H1 (cell line): ENCODE results near the gene DNAJB6. TPM values are rescaled to one million over a fixed set of nuclear protein-coding genes. Genes with fewer than 3 reads are reported as not detected.

Experiments
- CTCF ChIA-PET: fragments of 300-600 bp; sonication (Branson Sonifier 250); formaldehyde crosslinking; loops from one replicate; lab custom pipeline; 2021; ENCODE audit not compliant: partially characterized antibody; lab: Charles Lee
- POLR2A ChIA-PET: fragments of 300-600 bp; sonication (Branson Sonifier 250); formaldehyde crosslinking; loops from one replicate; lab custom pipeline; 2021; ENCODE audit warnings: inconsistent platforms; ENCODE audit not compliant: partially characterized antibody; lab: Charles Lee
- DNase-seq, 2 experiments: peaks; one replicate each; pipeline versions ENCODE4 v3.0.0 to v3.0.0-alpha.2; 2010 to 2022; ENCODE audit warnings: low spot score in 2 of 2, low read depth in 1 of 2, mixed read lengths in 1 of 2
- FAIRE-seq: peaks from 2 replicates; lab custom pipeline; 2011; peaks lifted over from hg19 to GRCh38; lab: Jason Lieb, UNC
- H2AFZ ChIP-seq: 2 replicates; pipeline ENCODE4 v1.8.1; 2012; ENCODE audit warnings: low read length, inconsistent platforms
- H2AK5ac ChIP-seq: 2 replicates; pipeline ENCODE4 v1.6.1; 2013; ENCODE audit warnings: low read depth, low read length
- H2BK120ac ChIP-seq: replicated peaks from 2 replicates; pipeline ENCODE3; 2013; ENCODE audit warnings: low read depth, low read length, inconsistent platforms
- H2BK12ac ChIP-seq: 2 replicates; pipeline ENCODE4 v1.6.1; 2013; ENCODE audit warnings: low read depth, low read length
- H2BK15ac ChIP-seq: 2 replicates; pipeline ENCODE4 v1.6.1; 2013; ENCODE audit warnings: low read length
- H2BK20ac ChIP-seq: 2 replicates; pipeline ENCODE4 v1.6.1; 2013; ENCODE audit warnings: low read length
- H2BK5ac ChIP-seq: 2 replicates; pipeline ENCODE4 v1.6.1; 2013; ENCODE audit warnings: low read depth, low read length
- H3K14ac ChIP-seq: 2 replicates; pipeline ENCODE4 v1.6.1; 2013; ENCODE audit warnings: inconsistent platforms; ENCODE audit not compliant: insufficient read length
- H3K18ac ChIP-seq: 2 replicates; pipeline ENCODE4 v1.6.1; 2013; ENCODE audit warnings: low read length; ENCODE audit errors: extremely low read depth
- H3K23ac ChIP-seq: 2 replicates; pipeline ENCODE4 v1.6.1; 2013; ENCODE audit warnings: inconsistent platforms; ENCODE audit not compliant: insufficient read length
- H3K23me2 ChIP-seq: 2 replicates; pipeline ENCODE4 v1.6.1; 2013; ENCODE audit warnings: low read depth, low read length
- H3K27ac ChIP-seq: 2 replicates; pipeline ENCODE4 v1.6.1; 2011; ENCODE audit warnings: low read depth, low read length, inconsistent platforms
- H3K27me3 ChIP-seq, 4 experiments: replicated peaks in 1 of 4; 1 replicate in 1 of 4; 2 replicates in 3 of 4; pipeline versions ENCODE4 v1.6.1 to v1.8.1; 2011 to 2013; ENCODE audit warnings: low read length in 3 of 4, mild to moderate bottlenecking in 3 of 4, inconsistent platforms in 2 of 4, mixed read lengths in 2 of 4, moderate library complexity in 1 of 4; ENCODE audit not compliant: control insufficient read depth in 3 of 4, insufficient read depth in 3 of 4; ENCODE audit errors: extremely low read depth in 1 of 4
- H3K36me3 ChIP-seq, 4 experiments: 2 replicates each; pipeline versions ENCODE4 v1.6.1 to v1.8.1; 2011 to 2013; ENCODE audit warnings: mild to moderate bottlenecking in 4 of 4, low read length in 3 of 4, moderate library complexity in 2 of 4, control low read depth in 1 of 4, inconsistent platforms in 1 of 4; ENCODE audit not compliant: insufficient read depth in 4 of 4, control insufficient read depth in 2 of 4
- H3K4ac ChIP-seq: replicated peaks from 2 replicates; pipeline ENCODE3; 2013; ENCODE audit warnings: low read length, low read depth, mixed read lengths, inconsistent platforms; ENCODE audit not compliant: insufficient read length
- H3K4me1 ChIP-seq, 4 experiments: replicated peaks in 1 of 4; 1 replicate in 1 of 4; 2 replicates in 3 of 4; pipeline versions ENCODE4 v1.6.1 to v1.8.1; 2011 to 2013; ENCODE audit warnings: low read length in 3 of 4, inconsistent platforms in 2 of 4, mixed read lengths in 1 of 4; ENCODE audit not compliant: insufficient read depth in 4 of 4, control insufficient read depth in 3 of 4
- H3K4me2 ChIP-seq, 2 experiments: 2 replicates each; pipeline versions ENCODE4 v1.6.1 to v1.8.1; 2011 to 2013; ENCODE audit warnings: low read depth in 2 of 2, low read length in 2 of 2, control low read depth in 1 of 2, inconsistent platforms in 1 of 2, mild to moderate bottlenecking in 1 of 2; ENCODE audit not compliant: insufficient read depth in 1 of 2
- H3K4me3 ChIP-seq, 4 experiments: fragments of 200-600, 300-600 bp in 1 of 4; sonication (generic), shearing (Covaris generic), sonication (Bioruptor Twin) in 1 of 4; 2 replicates each; pipeline versions ENCODE4 v1.5.1 to v1.8.1; 2011 to 2016; ENCODE audit warnings: low read length in 4 of 4, low read depth in 3 of 4, control low read depth in 2 of 4, inconsistent platforms in 2 of 4, mild to moderate bottlenecking in 2 of 4, mixed read lengths in 1 of 4, moderate library complexity in 1 of 4; ENCODE audit not compliant: insufficient read depth in 2 of 4; ENCODE audit errors: extremely low read depth in 1 of 4
- H3K56ac ChIP-seq: replicated peaks from 2 replicates; pipeline ENCODE3; 2013; ENCODE audit warnings: low read depth, mild to moderate bottlenecking, mixed read lengths, low read length, inconsistent platforms; ENCODE audit not compliant: insufficient read length
- H3K79me1 ChIP-seq: 2 replicates; pipeline ENCODE4 v1.6.1; 2013; ENCODE audit warnings: low read depth, low read length, control low read depth
- H3K79me2 ChIP-seq, 2 experiments: 2 replicates each; pipeline versions ENCODE4 v1.6.1 to v1.8.1; 2012 to 2013; ENCODE audit warnings: low read length in 2 of 2, mild to moderate bottlenecking in 2 of 2, inconsistent platforms in 1 of 2; ENCODE audit not compliant: insufficient read depth in 2 of 2, control insufficient read depth in 1 of 2
- H3K9ac ChIP-seq, 4 experiments: replicated peaks in 1 of 4; 1 replicate in 1 of 4; 2 replicates in 3 of 4; pipeline versions ENCODE4 v1.6.1 to v1.8.1; 2011 to 2013; ENCODE audit warnings: low read depth in 3 of 4, low read length in 3 of 4, control low read depth in 2 of 4, mild to moderate bottlenecking in 2 of 4, moderate library complexity in 2 of 4, inconsistent platforms in 1 of 4; ENCODE audit errors: extremely low read depth in 1 of 4
- H3K9me3 ChIP-seq, 2 experiments: 2 replicates each; pipeline versions ENCODE4 v1.6.1 to v1.8.1; 2012 to 2013; ENCODE audit warnings: mild to moderate bottlenecking in 2 of 2, moderate library complexity in 2 of 2, control low read depth in 1 of 2, inconsistent platforms in 1 of 2, low read depth in 1 of 2, low read length in 1 of 2, mixed read lengths in 1 of 2; ENCODE audit not compliant: insufficient read depth in 2 of 2
- H4K20me1 ChIP-seq, 2 experiments: replicated peaks in 1 of 2; 2 replicates each; pipeline versions ENCODE3 to v1.8.1; 2011 to 2013; ENCODE audit warnings: inconsistent platforms in 2 of 2, low read length in 2 of 2, mild to moderate bottlenecking in 1 of 2; ENCODE audit not compliant: insufficient read depth in 2 of 2, control insufficient read depth in 1 of 2
- H4K5ac ChIP-seq: 2 replicates; pipeline ENCODE4 v1.6.1; 2013; ENCODE audit warnings: low read length, low read depth, mixed read lengths, inconsistent platforms; ENCODE audit not compliant: insufficient read length
- H4K8ac ChIP-seq: 2 replicates; pipeline ENCODE4 v1.8.0; 2013; ENCODE audit warnings: mild to moderate bottlenecking, moderate library complexity, low read length, inconsistent platforms; ENCODE audit not compliant: insufficient read depth; ENCODE audit errors: extremely low read depth
- H4K91ac ChIP-seq: replicated peaks from 2 replicates; pipeline ENCODE3; 2013; ENCODE audit warnings: low read length, mixed read lengths, inconsistent platforms; ENCODE audit not compliant: insufficient read length
- ASH2L ChIP-seq: fragments of 200-600, 300-600 bp; sonication (generic); IDR thresholded peaks from one replicate; pipeline ENCODE4 v1.7.1; 2017; ENCODE audit warnings: low read length
- CTCF ChIP-seq, 3 experiments: IDR thresholded peaks; 1 replicate in 2 of 3; 2 replicates in 1 of 3; pipeline versions ENCODE4 v1.5.1 to v1.6.1; 2011; ENCODE audit warnings: low read length in 3 of 3, mild to moderate bottlenecking in 3 of 3, inconsistent platforms in 2 of 3, low read depth in 1 of 3, moderate library complexity in 1 of 3; ENCODE audit not compliant: insufficient read depth in 1 of 3; ENCODE audit errors: control extremely low read depth in 1 of 3
- HDAC6 ChIP-seq: IDR thresholded peaks from one replicate; pipeline ENCODE4 v1.7.1; 2012; ENCODE audit warnings: low read depth, mild to moderate bottlenecking, inconsistent platforms, low read length, moderate library complexity
- JUN ChIP-seq: IDR thresholded peaks from 2 replicates; pipeline ENCODE4 v1.6.1; 2011; ENCODE audit warnings: low read depth, mild to moderate bottlenecking, improper control_type of control experiment, low read length
- SP1 ChIP-seq: IDR thresholded peaks from 2 replicates; pipeline ENCODE4 v1.6.1; 2011; ENCODE audit warnings: low read depth, low read length
- SP4 ChIP-seq: IDR thresholded peaks from 2 replicates; pipeline ENCODE4 v1.6.1; 2012; ENCODE audit warnings: low read length, inconsistent platforms
- TAF7 ChIP-seq: optimal IDR thresholded peaks from 2 replicates; pipeline ENCODE3; 2011; ENCODE audit warnings: low read depth, mild to moderate bottlenecking, inconsistent platforms, low read length, moderate library complexity, borderline replicate concordance
- WGBS, 2 experiments: shearing (Covaris generic) in 1 of 2; methylation state at CpG; one replicate each; pipeline versions ENCODE4 v1.1.6 to v1.1.7; 2013 to 2015; ENCODE audit warnings: low lambda C conversion rate in 2 of 2, mixed read lengths in 2 of 2, inconsistent platforms in 1 of 2, low coverage in 1 of 2, missing lambda C conversion rate in 1 of 2; ENCODE audit not compliant: insufficient replicate concordance in 2 of 2, insufficient coverage in 1 of 2, insufficient read length in 1 of 2; ENCODE audit errors: extremely low coverage in 1 of 2, missing lambda C conversion rate in 1 of 2; 5-methylcytosine and 5-hydroxymethylcytosine counted together
- polyA plus RNA-seq, 7 experiments: library from polyadenylated mRNA; depleted of rRNA in 3 of 7; stranded (reverse) in 5 of 7; unstranded in 2 of 7; fragments of >200 nt in 5 of 7; fragments of 200-250 nt in 2 of 7; gene quantifications; 1 replicate in 5 of 7; 2 replicates in 1 of 7; 4 replicates in 1 of 7; pipeline versions ENCODE4 v1.2.1 to v1.2.3, GENCODE V29; 2011 to 2013; ENCODE audit warnings: missing spikeins in 2 of 7, mixed read lengths in 2 of 7
- total RNA-seq: library from RNA; stranded (reverse); fragmentation: NEBNext Ultra II Directional; extraction: Animal tissue kit (Norgen Biotek cat#: 25700); gene quantifications from 2 replicates; pipeline ENCODE4 v1.2.1, GENCODE V29; 2021
- TF ChIP-seq, protein P1 (sequence below): IDR thresholded peaks from 2 replicates; pipeline ENCODE4 v1.6.1; 2012; ENCODE audit warnings: low read length, inconsistent platforms
- TF ChIP-seq, protein P2 (sequence below): IDR thresholded peaks from 2 replicates; pipeline ENCODE4 v1.6.1; 2012; ENCODE audit warnings: inconsistent platforms

The DNAJB6 gene
- total and polyA plus RNA-seq, 2 of the 8 experiments (the other 6 are each of a cell fraction or from before 2014, with no cell fraction given), result 166 to 295 TPM

DNA sequence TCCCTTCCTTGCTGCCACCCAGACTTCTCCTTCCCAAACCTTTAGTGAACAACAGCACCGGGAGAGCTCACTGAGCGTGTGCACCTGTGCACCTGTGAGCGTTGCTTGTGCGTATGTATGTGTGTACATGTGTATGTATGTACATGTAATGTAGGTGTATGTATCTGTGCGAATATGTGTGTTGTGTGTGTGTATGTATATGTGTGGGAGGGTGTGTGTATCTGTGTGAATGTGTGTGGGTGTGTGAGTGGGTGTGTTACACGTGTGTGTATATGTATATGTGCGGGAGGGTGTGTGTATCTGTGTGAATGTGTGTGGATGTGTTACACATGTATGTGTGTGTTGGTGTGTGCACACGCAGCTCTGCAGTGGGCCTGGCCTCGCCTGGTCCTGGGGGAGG lies 44.5 kb upstream of the DNAJB6 start:
- Histone ChIP-seq H2AFZ (no peak overlapping the region), H2BK120ac (peak overlapping the region; percentile 41), H3K79me1 (no peaks in the 10 kb centered on the region), H3K4me2 (no peak overlapping the region), H2BK20ac (peak overlapping the region; percentile 99; the same call in 1 of the 2 replicates), H4K8ac (no peak overlapping the region), H3K9ac (no peak overlapping the region), H3K56ac (no peak overlapping the region), H3K4ac (peak overlapping the region; percentile 94), H3K23ac (no peak overlapping the region), H4K20me1 (peaks cover 0 to 2% of the 10 kb centered on the region in 2 experiments), H2BK5ac (peak overlapping the region; percentile 81; the same call in 1 of the 2 replicates), H3K4me1 (peaks cover 0 to 9% (median 2%) of the 10 kb centered on the region in 4 experiments; a peak in 3 of 7 replicates), H2BK12ac (peak overlapping the region; percentile 99; the same call in 1 of the 2 replicates), H3K36me3 (no peaks in the 10 kb centered on the region), H3K27me3 (no peaks in the 10 kb centered on the region), H4K91ac (peak overlapping the region; percentile 81), H3K79me2 (no peaks in the 10 kb centered on the region), H3K4me3 (no peak overlapping the region), H3K23me2 (peaks cover 4% of the 10 kb centered on the region; the same call in 1 of the 2 replicates), H3K14ac (no peak overlapping the region), H3K18ac (peak overlapping the region; percentile 48; the same call in 1 of the 2 replicates), H2AK5ac (peak overlapping the region; percentile 97), H4K5ac (no peak overlapping the region), H3K27ac (no peak overlapping the region), H2BK15ac (peak overlapping the region; percentile 98), H3K9me3 (peaks cover 10 to 22% of the 10 kb centered on the region in 2 experiments; a peak in 3 of 4 replicates)
- CTCF ChIA-PET, result interaction anchor here (1.4 to 1.8 kb wide), 3 partner anchors 9 to 53 kb away, joined by 4 to 7 read pairs (median 5); no protein-coding TSS in a partner anchor
- 97% methylated on average over 9 of the region's 9 CpGs; no CpG with 5 or more reads in 1 of the 2 experiments for WGBS, 2 experiments
- no peak for FAIRE-seq
- POLR2A ChIA-PET, result interaction anchor here (1.1 kb wide), 1 partner anchor 14 kb away, joined by 4 read pairs; no protein-coding TSS in a partner anchor
- DNase-seq, result no peak
- TF ChIP-seq JUN (no peak), CTCF (IDR thresholded peaks at IDR 0.05; ENCODE audit: control extremely low read depth in 1 of 3, insufficient read depth in 1 of 3, low read depth in 1 of 3, low read length in 3 of 3) (no peak), ASH2L (no peak), SP1 (no peak), SP4 (no peak), TAF7 (no peak), HDAC6 (no peak)
- TF ChIP-seq, protein P1, sequence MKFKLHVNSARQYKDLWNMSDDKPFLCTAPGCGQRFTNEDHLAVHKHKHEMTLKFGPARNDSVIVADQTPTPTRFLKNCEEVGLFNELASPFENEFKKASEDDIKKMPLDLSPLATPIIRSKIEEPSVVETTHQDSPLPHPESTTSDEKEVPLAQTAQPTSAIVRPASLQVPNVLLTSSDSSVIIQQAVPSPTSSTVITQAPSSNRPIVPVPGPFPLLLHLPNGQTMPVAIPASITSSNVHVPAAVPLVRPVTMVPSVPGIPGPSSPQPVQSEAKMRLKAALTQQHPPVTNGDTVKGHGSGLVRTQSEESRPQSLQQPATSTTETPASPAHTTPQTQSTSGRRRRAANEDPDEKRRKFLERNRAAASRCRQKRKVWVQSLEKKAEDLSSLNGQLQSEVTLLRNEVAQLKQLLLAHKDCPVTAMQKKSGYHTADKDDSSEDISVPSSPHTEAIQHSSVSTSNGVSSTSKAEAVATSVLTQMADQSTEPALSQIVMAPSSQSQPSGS, result no peak
- TF ChIP-seq, protein P2, sequence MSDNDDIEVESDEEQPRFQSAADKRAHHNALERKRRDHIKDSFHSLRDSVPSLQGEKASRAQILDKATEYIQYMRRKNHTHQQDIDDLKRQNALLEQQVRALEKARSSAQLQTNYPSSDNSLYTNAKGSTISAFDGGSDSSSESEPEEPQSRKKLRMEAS, result no peak
